ENCODE data around the gene ANK2. TPM values are rescaled to one million over a fixed set of nuclear protein-coding genes. Genes with fewer than 3 reads are reported as not detected.

ANK2 gene
- total RNA-seq, 1 donor from 2014 or later = 1,513 TPM

GRCh38 chr4:113355550-113356371, 306.3 kb downstream of the ANK2 start:
- Mint-ChIP-seq H3K4me3 (ENCODE audit: unreplicated experiment) (no peak overlapping the region), H3K27ac (ENCODE audit: unreplicated experiment) (peak overlapping the region; percentile 53), H3K36me3 (ENCODE audit: unreplicated experiment) (peaks cover 39% of the 10 kb centered on the region), H3K27me3 (ENCODE audit: unreplicated experiment) (peaks cover 35% of the 10 kb centered on the region), H3K9me3 (ENCODE audit: unreplicated experiment) (peaks cover 51% of the 10 kb centered on the region), H3K4me1 (ENCODE audit: low read depth, unreplicated experiment) (peaks cover 5% of the 10 kb centered on the region)
- TF ChIP-seq CTCF (IDR thresholded peaks at IDR 0.05; ENCODE audit: partially characterized antibody, unreplicated experiment) = no peak
- DNase-seq = no peak

- Mint-ChIP-seq H3K9me3 (ENCODE audit: unreplicated experiment) (peaks cover 52% of the 10 kb centered on the region), H3K27ac (ENCODE audit: unreplicated experiment) (no peak overlapping the region), H3K36me3 (ENCODE audit: unreplicated experiment) (peaks cover 39% of the 10 kb centered on the region), H3K27me3 (ENCODE audit: unreplicated experiment) (peaks cover 35% of the 10 kb centered on the region), H3K4me3 (ENCODE audit: unreplicated experiment) (no peak overlapping the region), H3K4me1 (ENCODE audit: low read depth, unreplicated experiment) (peaks cover 5% of the 10 kb centered on the region)
- DNase-seq = no peak
- TF ChIP-seq CTCF (IDR thresholded peaks at IDR 0.05; ENCODE audit: partially characterized antibody, unreplicated experiment) = no peak
Observed at GRCh38 chr4:113356453-113356852, 307.0 kb downstream of the ANK2 start.

DNA sequence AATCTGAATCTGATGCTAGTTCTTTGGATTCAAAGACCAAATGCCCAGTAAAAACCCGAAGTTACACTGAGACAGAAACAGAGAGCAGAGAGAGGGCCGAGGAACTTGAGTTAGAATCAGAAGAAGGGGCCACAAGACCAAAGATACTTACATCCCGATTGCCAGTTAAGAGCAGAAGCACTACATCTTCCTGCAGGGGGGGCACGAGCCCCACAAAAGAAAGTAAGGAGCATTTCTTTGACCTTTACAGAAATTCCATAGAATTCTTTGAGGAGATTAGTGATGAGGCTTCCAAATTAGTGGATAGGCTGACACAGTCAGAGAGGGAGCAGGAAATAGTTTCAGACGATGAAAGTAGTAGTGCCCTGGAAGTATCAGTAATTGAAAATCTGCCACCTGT, 309.3 kb downstream of the ANK2 start:
- Mint-ChIP-seq H3K27me3 (ENCODE audit: unreplicated experiment) (peaks cover 30% of the 10 kb centered on the region), H3K4me3 (ENCODE audit: unreplicated experiment) (no peak overlapping the region), H3K27ac (ENCODE audit: unreplicated experiment) (no peak overlapping the region), H3K36me3 (ENCODE audit: unreplicated experiment) (peaks cover 28% of the 10 kb centered on the region), H3K9me3 (ENCODE audit: unreplicated experiment) (peaks cover 36% of the 10 kb centered on the region), H3K4me1 (ENCODE audit: low read depth, unreplicated experiment) (peaks cover 5% of the 10 kb centered on the region)
- DNase-seq = no peak
- TF ChIP-seq CTCF (IDR thresholded peaks at IDR 0.05; ENCODE audit: partially characterized antibody, unreplicated experiment) = no peak

- Mint-ChIP-seq H3K27ac (ENCODE audit: unreplicated experiment) (no peak overlapping the region), H3K9me3 (ENCODE audit: unreplicated experiment) (peaks cover 24% of the 10 kb centered on the region), H3K4me3 (ENCODE audit: unreplicated experiment) (no peak overlapping the region), H3K27me3 (ENCODE audit: unreplicated experiment) (peaks cover 2% of the 10 kb centered on the region), H3K36me3 (ENCODE audit: unreplicated experiment) (no peaks in the 10 kb centered on the region), H3K4me1 (ENCODE audit: low read depth, unreplicated experiment) (no peaks in the 10 kb centered on the region)
- TF ChIP-seq CTCF (IDR thresholded peaks at IDR 0.05; ENCODE audit: partially characterized antibody, unreplicated experiment) = no peak
- no peak for DNase-seq
Observed at GRCh38 chr4:113365377-113365776, 315.9 kb downstream of the ANK2 start.

GRCh38 chr4:113368056-113368455, 318.6 kb downstream of the ANK2 start:
- no peak for DNase-seq
- H3K36me3 Mint-ChIP-seq (ENCODE audit: unreplicated experiment) = peaks cover 4% of the 10 kb centered on the region
- H3K4me3 Mint-ChIP-seq (ENCODE audit: unreplicated experiment) = no peak overlapping the region
- H3K4me1 Mint-ChIP-seq (ENCODE audit: low read depth, unreplicated experiment) = no peaks in the 10 kb centered on the region
- H3K27ac Mint-ChIP-seq (ENCODE audit: unreplicated experiment) = no peak overlapping the region
- no peak for TF ChIP-seq CTCF (IDR thresholded peaks at IDR 0.05; ENCODE audit: partially characterized antibody, unreplicated experiment)
- H3K27me3 Mint-ChIP-seq (ENCODE audit: unreplicated experiment) = peaks cover 2% of the 10 kb centered on the region
- H3K9me3 Mint-ChIP-seq (ENCODE audit: unreplicated experiment) = peaks cover 23% of the 10 kb centered on the region

Data from glutamatergic neuron (in vitro differentiated cells).